ENCODE measurements around the gene TATDN3.
"Not testable (repeated sequence)": the region's sequence is repeated elsewhere in the genome, so short reads cannot be mapped to it uniquely, and the experiment has no call there.

Gene TATDN3

GRCh38 chr1:212860713-212861581, 69.3 kb downstream of the TATDN3 start:
- Histone ChIP-seq H3K9ac (ENCODE audit: low read length) (no peak overlapping the region), H3K27me3 (ENCODE audit: insufficient read depth, low read length) (no peaks in the 10 kb centered on the region), H3K27ac (ENCODE audit: low read depth, low read length, poor library complexity, severe bottlenecking) (no peak overlapping the region), H3K36me3 (ENCODE audit: insufficient read depth, low read length) (peaks cover 41% of the 10 kb centered on the region), H3K4me3 (ENCODE audit: low read depth, low read length, poor library complexity, severe bottlenecking) (peak overlapping the region; percentile 91), H3K9me3 (ENCODE audit: low read length) (no peaks in the 10 kb centered on the region), H2AFZ (ENCODE audit: low read length) (no peak overlapping the region), H3F3A (ENCODE audit: insufficient read depth, low read length) (no peaks in the 10 kb centered on the region), H3K4me2 (ENCODE audit: low read length) (peak overlapping the region; percentile 90), H3K79me2 (ENCODE audit: insufficient read depth, low read length) (peaks cover 43% of the 10 kb centered on the region), H3K9me2 (ENCODE audit: low read depth, low read length) (no peaks in the 10 kb centered on the region), H4K20me1 (ENCODE audit: insufficient read depth, low read length) (no peaks in the 10 kb centered on the region), H3K4me1 (ENCODE audit: insufficient read depth, low read length, severe bottlenecking) (peaks cover 53% of the 10 kb centered on the region)
- TF ChIP-seq EZH2 (IDR thresholded peaks at IDR 0.05; ENCODE audit: borderline replicate concordance, low read length) = no peak
- TF ChIP-seq, protein P1, sequence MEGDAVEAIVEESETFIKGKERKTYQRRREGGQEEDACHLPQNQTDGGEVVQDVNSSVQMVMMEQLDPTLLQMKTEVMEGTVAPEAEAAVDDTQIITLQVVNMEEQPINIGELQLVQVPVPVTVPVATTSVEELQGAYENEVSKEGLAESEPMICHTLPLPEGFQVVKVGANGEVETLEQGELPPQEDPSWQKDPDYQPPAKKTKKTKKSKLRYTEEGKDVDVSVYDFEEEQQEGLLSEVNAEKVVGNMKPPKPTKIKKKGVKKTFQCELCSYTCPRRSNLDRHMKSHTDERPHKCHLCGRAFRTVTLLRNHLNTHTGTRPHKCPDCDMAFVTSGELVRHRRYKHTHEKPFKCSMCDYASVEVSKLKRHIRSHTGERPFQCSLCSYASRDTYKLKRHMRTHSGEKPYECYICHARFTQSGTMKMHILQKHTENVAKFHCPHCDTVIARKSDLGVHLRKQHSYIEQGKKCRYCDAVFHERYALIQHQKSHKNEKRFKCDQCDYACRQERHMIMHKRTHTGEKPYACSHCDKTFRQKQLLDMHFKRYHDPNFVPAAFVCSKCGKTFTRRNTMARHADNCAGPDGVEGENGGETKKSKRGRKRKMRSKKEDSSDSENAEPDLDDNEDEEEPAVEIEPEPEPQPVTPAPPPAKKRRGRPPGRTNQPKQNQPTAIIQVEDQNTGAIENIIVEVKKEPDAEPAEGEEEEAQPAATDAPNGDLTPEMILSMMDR (IDR thresholded peaks at IDR 0.05; ENCODE audit: low read length) = no peak

DNA sequence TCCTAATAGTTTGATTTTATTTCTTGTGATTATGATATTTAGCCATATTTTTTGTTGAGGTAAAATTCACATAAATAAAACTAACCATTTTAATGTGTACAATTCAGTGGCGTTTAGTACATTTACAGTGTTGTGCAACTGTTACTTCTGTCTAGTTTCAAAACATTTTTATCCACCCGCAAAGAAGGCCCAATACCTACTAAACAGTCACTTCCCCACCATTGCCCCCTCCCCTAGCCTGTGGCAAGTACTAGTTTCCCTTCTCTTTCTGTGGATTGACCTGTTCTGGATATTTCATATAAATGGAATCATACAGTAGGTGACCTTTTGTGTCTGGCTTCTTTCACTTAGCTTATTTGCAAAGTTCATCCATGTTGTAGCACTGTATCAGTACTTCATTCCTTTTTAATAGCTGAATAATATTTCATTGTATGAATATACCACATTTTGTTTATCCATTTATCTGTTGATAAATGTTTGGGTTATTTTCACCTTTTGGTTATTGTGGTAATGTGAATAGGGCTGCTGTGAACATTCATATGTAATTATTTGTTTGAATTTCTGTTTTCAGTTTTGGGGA, 70.5 kb downstream of the TATDN3 start:
- no peak overlapping the region for H3K9ac ChIP-seq (ENCODE audit: low read length)
- peaks cover 43% of the 10 kb centered on the region for H3K79me2 ChIP-seq (ENCODE audit: insufficient read depth, low read length)
- no peaks in the 10 kb centered on the region for H4K20me1 ChIP-seq (ENCODE audit: insufficient read depth, low read length)
- H3K9me3 ChIP-seq (ENCODE audit: low read length) = no peaks in the 10 kb centered on the region
- no peaks in the 10 kb centered on the region for H3F3A ChIP-seq (ENCODE audit: insufficient read depth, low read length)
- no peaks in the 10 kb centered on the region for H3K9me2 ChIP-seq (ENCODE audit: low read depth, low read length)
- no peak overlapping the region for H3K27ac ChIP-seq (ENCODE audit: low read depth, low read length, poor library complexity, severe bottlenecking)
- H3K36me3 ChIP-seq (ENCODE audit: insufficient read depth, low read length) = peaks cover 51% of the 10 kb centered on the region
- peak overlapping the region; percentile 10 for H3K4me3 ChIP-seq (ENCODE audit: low read depth, low read length, poor library complexity, severe bottlenecking)
- peaks cover 41% of the 10 kb centered on the region for H3K4me1 ChIP-seq (ENCODE audit: insufficient read depth, low read length, severe bottlenecking)
- H3K4me2 ChIP-seq (ENCODE audit: low read length) = peak overlapping the region; percentile 13; the same call in 1 of the 2 replicates
- TF ChIP-seq, protein P1 (IDR thresholded peaks at IDR 0.05; ENCODE audit: low read length) = no peak
- no peak for TF ChIP-seq EZH2 (IDR thresholded peaks at IDR 0.05; ENCODE audit: borderline replicate concordance, low read length)
- H3K27me3 ChIP-seq (ENCODE audit: insufficient read depth, low read length) = no peaks in the 10 kb centered on the region
- H2AFZ ChIP-seq (ENCODE audit: low read length) = no peak overlapping the region

DNA sequence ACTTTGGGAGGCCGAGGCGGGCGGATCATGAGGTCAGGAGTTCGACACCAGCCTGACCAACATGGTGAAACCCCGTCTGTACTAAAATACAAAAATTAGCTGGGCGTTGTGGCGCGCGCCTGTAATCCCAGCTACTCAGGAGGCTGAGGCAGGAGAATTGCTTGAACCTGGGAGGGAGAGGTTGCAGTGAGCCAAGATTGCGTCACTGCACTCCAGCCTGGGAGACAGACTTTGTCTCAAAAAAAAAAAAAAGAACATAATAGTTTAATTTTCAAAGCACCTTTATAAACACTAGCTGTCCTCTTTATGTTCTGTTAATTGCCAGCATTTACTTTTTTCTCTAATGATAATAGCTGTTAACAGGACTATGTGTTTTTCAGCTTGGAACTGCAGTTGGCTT, 71.7 kb downstream of the TATDN3 start:
- H3K9me2 ChIP-seq (ENCODE audit: low read depth, low read length); H3K4me3 ChIP-seq (ENCODE audit: low read depth, low read length, poor library complexity, severe bottlenecking); H4K20me1 ChIP-seq (ENCODE audit: insufficient read depth, low read length); H3K27ac ChIP-seq (ENCODE audit: low read depth, low read length, poor library complexity, severe bottlenecking); H3K27me3 ChIP-seq (ENCODE audit: insufficient read depth, low read length); H2AFZ ChIP-seq (ENCODE audit: low read length); H3K4me2 ChIP-seq (ENCODE audit: low read length); H3K9ac ChIP-seq (ENCODE audit: low read length); H3K9me3 ChIP-seq (ENCODE audit: low read length); H3F3A ChIP-seq (ENCODE audit: insufficient read depth, low read length): not testable (repeated sequence)
- Histone ChIP-seq H3K79me2 (ENCODE audit: insufficient read depth, low read length) (peaks cover 43% of the 10 kb centered on the region), H3K36me3 (ENCODE audit: insufficient read depth, low read length) (peaks cover 54% of the 10 kb centered on the region), H3K4me1 (ENCODE audit: insufficient read depth, low read length, severe bottlenecking) (peaks cover 38% of the 10 kb centered on the region)
